ENCODE measurements around the gene TMEM204. TPM values are rescaled to one million over a fixed set of nuclear protein-coding genes. Genes with fewer than 3 reads are reported as not detected.

Gene TMEM204
- total RNA-seq, 6 donors from 2014 or later, result 31.4 to 112 (median 48.4) TPM

GRCh38 chr16:1538804-1539520 is 5.5 kb downstream of the TMEM204 start:
- Histone ChIP-seq H3K27me3 (no peaks in the 10 kb centered on the region), H3K4me1 (peaks cover 50 to 84% (median 61%) of the 10 kb centered on the region in 4 donors), H3K27ac (peak overlapping the region in 3 of 4 donors; percentile 35 to 95 (median 93)), H3K36me3 (peaks cover 3 to 87% (median 65%) of the 10 kb centered on the region in 4 donors), H3K9me3 (no peaks in the 10 kb centered on the region), H3K4me3 (peak overlapping the region in 3 of 4 donors; percentile 0 to 87 (median 75))
- DNase-seq, result peak in 1 of 2 donors; percentile 79
- TF ChIP-seq EP300 (IDR thresholded peaks at IDR 0.05), result no peak
- no peak for TF ChIP-seq POLR2A (IDR thresholded peaks at IDR 0.05)
- TF ChIP-seq CTCF (IDR thresholded peaks at IDR 0.05), result no peak
- TF ChIP-seq POLR2AphosphoS5 (IDR thresholded peaks at IDR 0.05), result no peak
- 81 to 83% methylated on average over 2 to 18 of the region's 22 CpGs for WGBS, 2 donors
- no peak for ATAC-seq (ENCODE audit: low FRiP score in 2 of 2)

GRCh38 chr16:1539720-1540555 is 6.5 kb downstream of the TMEM204 start:
- Histone ChIP-seq H3K36me3 (peaks cover 3 to 89% (median 64%) of the 10 kb centered on the region in 4 donors), H3K4me1 (peaks cover 58 to 93% (median 69%) of the 10 kb centered on the region in 4 donors), H3K9me3 (no peaks in the 10 kb centered on the region), H3K4me3 (peak overlapping the region in 2 of 4 donors; percentile 0 to 87), H3K27me3 (no peaks in the 10 kb centered on the region), H3K27ac (peak overlapping the region in 3 of 4 donors; percentile 5 to 93 (median 35))
- WGBS, 2 donors, result 83 to 86% methylated on average over 29 to 35 of the region's 35 CpGs
- ATAC-seq (ENCODE audit: low FRiP score in 2 of 2), result no peak
- peak in 1 of 2 donors; percentile 67 for DNase-seq
- TF ChIP-seq POLR2AphosphoS5 (IDR thresholded peaks at IDR 0.05) (no peak), CTCF (IDR thresholded peaks at IDR 0.05) (no peak), POLR2A (IDR thresholded peaks at IDR 0.05) (no peak), EP300 (IDR thresholded peaks at IDR 0.05) (no peak)

GRCh38 chr16:1540556-1540855 is 7.0 kb downstream of the TMEM204 start:
- ATAC-seq (ENCODE audit: low FRiP score in 2 of 2), result no peak
- Histone ChIP-seq H3K9me3 (no peaks in the 10 kb centered on the region), H3K4me3 (peak overlapping the region in 1 of 4 donors; percentile 87), H3K27ac (peak overlapping the region in 2 of 4 donors; percentile 5 to 93), H3K36me3 (peaks cover 3 to 83% (median 59%) of the 10 kb centered on the region in 4 donors), H3K27me3 (no peaks in the 10 kb centered on the region), H3K4me1 (peaks cover 64 to 99% (median 73%) of the 10 kb centered on the region in 4 donors)
- no peak for TF ChIP-seq EP300 (IDR thresholded peaks at IDR 0.05)
- no peak for TF ChIP-seq CTCF (IDR thresholded peaks at IDR 0.05)
- no peak for TF ChIP-seq POLR2A (IDR thresholded peaks at IDR 0.05)
- no peak for TF ChIP-seq POLR2AphosphoS5 (IDR thresholded peaks at IDR 0.05)
- DNase-seq, result peak in 1 of 2 donors; percentile 56
- 84 to 97% methylated on average over 7 to 8 of the region's 8 CpGs for WGBS, 2 donors

GRCh38 chr16:1541293-1542165 is 8.1 kb downstream of the TMEM204 start:
- H3K4me3 ChIP-seq, result peak overlapping the region in 1 of 4 donors; percentile 87
- peaks cover 3 to 83% (median 58%) of the 10 kb centered on the region in 4 donors for H3K36me3 ChIP-seq
- no peak for ATAC-seq (ENCODE audit: low FRiP score in 2 of 2)
- TF ChIP-seq POLR2AphosphoS5 (IDR thresholded peaks at IDR 0.05) (no peak), CTCF (IDR thresholded peaks at IDR 0.05) (no peak), EP300 (IDR thresholded peaks at IDR 0.05) (no peak), POLR2A (IDR thresholded peaks at IDR 0.05) (no peak)
- peaks cover 74 to 100% (median 83%) of the 10 kb centered on the region in 4 donors for H3K4me1 ChIP-seq
- peak overlapping the region; percentile 73 to 93 (median 76) for H3K27ac ChIP-seq
- peak in 1 of 2 donors; percentile 79 for DNase-seq
- H3K27me3 ChIP-seq, result no peaks in the 10 kb centered on the region
- H3K9me3 ChIP-seq, result no peaks in the 10 kb centered on the region
- WGBS, 2 donors, result 88 to 90% methylated on average over 32 to 39 of the region's 41 CpGs
